GM12891 (cell line): ENCODE results near the gene SNPH.
"Not testable (repeated sequence)": the region's sequence is repeated elsewhere in the genome, so short reads cannot be mapped to it uniquely, and the experiment has no call there.

ENCODE experiments used
- DNase-seq: peaks from one replicate; pipeline ENCODE4 v3.0.0; 2011; ENCODE audit warnings: low spot score; ENCODE audit not compliant: insufficient read length
- FAIRE-seq: peaks from 2 replicates; lab custom pipeline; 2011; peaks lifted over from hg19 to GRCh38; lab: Jason Lieb, UNC
- PAX5 ChIP-seq: IDR thresholded peaks from 2 replicates; pipeline ENCODE4 v1.6.1; 2011; ENCODE audit warnings: low read length, moderate library complexity, mild to moderate bottlenecking; ENCODE audit not compliant: insufficient read depth, severe bottlenecking
- POLR2A ChIP-seq: IDR thresholded peaks from 2 replicates; pipeline ENCODE4 v1.6.1; 2011; ENCODE audit warnings: low read depth, low read length, control low read depth
- POLR2AphosphoS5 ChIP-seq: IDR thresholded peaks from 2 replicates; pipeline ENCODE4 v1.6.1; 2011; ENCODE audit warnings: low read depth, low read length, control low read depth
- POU2F2 ChIP-seq: IDR thresholded peaks from 2 replicates; pipeline ENCODE4 v1.6.1; 2011; ENCODE audit warnings: low read depth, mild to moderate bottlenecking, control low read depth, low read length, moderate library complexity
- SPI1 ChIP-seq: IDR thresholded peaks from 2 replicates; pipeline ENCODE4 v1.6.1; 2011; ENCODE audit warnings: low read depth, low read length, control low read depth
- TAF1 ChIP-seq: IDR thresholded peaks from 2 replicates; pipeline ENCODE4 v1.6.1; 2011; ENCODE audit warnings: low read depth, low read length, control low read depth

SNPH gene

DNA sequence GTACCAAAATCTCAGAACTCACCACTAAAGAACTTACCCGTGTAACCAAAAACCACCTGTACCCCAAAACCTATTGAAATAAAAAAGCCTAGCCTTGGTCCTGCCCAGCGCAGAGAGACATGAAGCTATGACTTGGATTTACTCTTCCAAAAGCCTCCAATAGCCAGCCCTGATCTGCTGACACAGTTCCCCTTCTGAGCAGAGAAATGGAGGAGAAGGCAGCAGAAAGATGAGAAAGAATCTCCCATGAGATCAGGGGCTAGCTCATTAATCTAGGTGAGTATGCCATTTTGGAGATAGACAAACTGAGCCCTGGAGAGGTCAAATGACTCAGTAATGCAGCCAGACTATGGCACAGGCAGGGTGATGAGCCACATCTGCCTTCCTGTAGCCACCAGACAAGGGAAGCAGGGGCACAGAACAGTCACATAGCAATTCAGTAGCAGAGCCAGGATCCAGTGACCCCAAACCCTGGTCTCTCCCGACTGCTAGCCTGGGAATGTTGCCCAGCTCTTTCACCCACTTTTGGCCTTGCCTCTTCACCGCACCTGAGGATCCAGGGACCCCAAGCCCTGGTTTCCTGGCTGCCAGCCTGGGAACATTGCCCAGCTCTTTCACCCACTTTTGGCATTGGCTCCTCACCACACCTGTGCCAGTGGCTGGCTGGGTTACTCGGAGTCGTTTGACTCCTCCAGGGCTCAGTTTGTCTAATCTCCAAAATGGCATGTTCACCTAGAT is 70.0 kb downstream of the SNPH start:
- FAIRE-seq (peak; percentile 69), DNase-seq (no peak)
- no peak for TF ChIP-seq PAX5
- no peak for TF ChIP-seq POLR2A
- TF ChIP-seq POLR2AphosphoS5, result no peak
- TF ChIP-seq TAF1, result no peak
- no peak for TF ChIP-seq SPI1
- no peak for TF ChIP-seq POU2F2

DNA sequence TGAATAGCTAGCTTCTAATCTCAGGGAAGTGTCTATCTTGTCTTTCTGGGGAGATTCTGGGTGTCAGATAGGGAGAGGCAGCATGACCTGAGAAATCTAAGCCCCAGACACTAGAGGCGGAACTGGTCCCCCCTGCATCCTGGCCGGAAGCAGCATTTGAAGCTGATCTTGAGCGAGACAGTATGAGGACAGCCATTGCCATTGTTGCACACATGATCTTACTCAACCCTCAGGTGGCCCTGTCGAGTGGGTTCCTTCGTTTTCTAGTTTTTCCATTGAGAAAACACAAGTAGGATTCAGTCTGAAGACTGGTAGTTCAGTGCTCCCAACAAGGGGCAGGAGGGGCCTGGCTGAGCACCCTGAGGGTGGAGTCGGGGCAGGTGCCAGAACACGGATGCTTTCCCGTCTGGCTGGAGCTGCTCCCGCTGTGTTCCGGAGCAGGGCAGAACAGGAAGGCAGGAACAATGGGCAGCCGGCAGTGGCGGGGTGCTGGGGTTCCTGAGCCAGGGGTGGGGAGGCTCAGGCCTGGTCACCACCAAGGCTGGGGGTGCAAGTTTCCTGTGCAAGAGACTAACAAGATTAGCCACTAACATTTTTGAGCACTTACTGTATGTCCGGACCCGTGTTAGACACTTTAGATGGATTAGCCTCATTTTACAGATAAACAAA is 70.7 kb downstream of the SNPH start:
- TF ChIP-seq POLR2AphosphoS5 (no peak), POU2F2 (no peak), TAF1 (no peak), PAX5 (no peak), SPI1 (no peak), POLR2A (no peak)
- FAIRE-seq (peak; percentile 26), DNase-seq (no peak)

DNA sequence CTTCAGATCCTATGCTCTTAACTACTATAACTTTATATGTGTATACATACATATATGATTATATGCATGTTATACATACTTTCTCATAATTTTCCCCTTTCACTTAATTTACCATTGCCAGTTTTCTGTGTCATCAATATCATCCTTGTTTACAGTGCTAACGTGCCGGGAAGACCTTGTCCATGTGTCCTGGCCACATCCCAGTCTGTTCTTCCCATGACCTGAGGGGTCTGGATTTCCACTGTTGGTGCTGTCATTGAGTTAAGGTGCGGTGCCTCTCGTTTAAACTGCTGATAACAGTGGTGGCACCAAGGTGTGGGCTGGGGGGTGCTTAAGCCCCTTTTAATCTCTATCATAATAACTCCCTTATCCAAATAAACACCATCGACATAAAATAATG is 71.3 kb downstream of the SNPH start:
- no peak for TF ChIP-seq POLR2A
- no peak for TF ChIP-seq PAX5
- no peak for TF ChIP-seq SPI1
- no peak for TF ChIP-seq POLR2AphosphoS5
- TF ChIP-seq POU2F2, result no peak
- TF ChIP-seq TAF1, result no peak
- DNase-seq (no peak), FAIRE-seq (no peak)

DNA sequence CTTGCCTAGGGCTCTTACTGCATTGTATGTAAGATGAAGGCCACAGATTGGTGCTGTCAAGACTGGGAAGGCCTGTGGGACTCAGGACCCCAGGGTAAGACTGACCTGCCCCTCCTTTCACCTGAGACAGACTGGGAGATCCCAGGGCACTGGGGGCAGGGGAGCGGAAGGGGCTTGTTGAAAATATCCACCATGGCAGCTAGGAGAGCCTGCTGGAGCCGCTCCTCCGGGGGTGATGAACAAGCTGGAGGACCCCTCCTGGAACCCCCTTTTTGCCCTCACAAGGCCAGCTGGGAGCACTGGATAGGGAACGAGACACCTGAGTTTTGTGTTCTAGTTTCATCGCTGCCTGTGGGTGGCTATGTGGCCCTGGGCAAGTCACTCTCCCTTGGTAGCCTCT is 72.0 kb downstream of the SNPH start:
- TF ChIP-seq POLR2AphosphoS5 (no peak), SPI1 (no peak), POU2F2 (no peak), PAX5 (no peak), TAF1 (no peak), POLR2A (no peak)
- DNase-seq (no peak), FAIRE-seq (no peak)

DNA sequence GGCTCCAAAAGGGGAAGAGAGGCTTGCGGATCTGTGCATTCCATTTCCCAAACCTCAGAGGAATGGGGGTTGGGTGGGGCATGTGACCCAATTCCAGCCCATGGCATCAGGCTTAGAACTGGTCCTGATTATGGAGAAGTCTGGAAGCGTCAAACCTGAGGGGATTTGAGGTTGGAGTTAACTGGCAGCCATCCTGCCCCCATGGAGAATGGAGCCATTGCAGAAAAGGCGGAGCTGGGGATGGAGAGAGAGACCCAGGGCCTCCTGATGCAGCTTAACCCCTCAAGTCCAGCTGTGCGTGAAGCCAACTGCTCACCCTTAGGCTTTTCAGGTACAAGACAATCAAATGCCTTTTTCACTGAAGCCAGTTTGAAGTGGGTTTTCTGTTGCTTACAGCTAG is 72.7 kb downstream of the SNPH start:
- TF ChIP-seq POLR2AphosphoS5 (no peak), PAX5 (no peak), POU2F2 (no peak)
- FAIRE-seq (no peak), DNase-seq (no peak)

DNA sequence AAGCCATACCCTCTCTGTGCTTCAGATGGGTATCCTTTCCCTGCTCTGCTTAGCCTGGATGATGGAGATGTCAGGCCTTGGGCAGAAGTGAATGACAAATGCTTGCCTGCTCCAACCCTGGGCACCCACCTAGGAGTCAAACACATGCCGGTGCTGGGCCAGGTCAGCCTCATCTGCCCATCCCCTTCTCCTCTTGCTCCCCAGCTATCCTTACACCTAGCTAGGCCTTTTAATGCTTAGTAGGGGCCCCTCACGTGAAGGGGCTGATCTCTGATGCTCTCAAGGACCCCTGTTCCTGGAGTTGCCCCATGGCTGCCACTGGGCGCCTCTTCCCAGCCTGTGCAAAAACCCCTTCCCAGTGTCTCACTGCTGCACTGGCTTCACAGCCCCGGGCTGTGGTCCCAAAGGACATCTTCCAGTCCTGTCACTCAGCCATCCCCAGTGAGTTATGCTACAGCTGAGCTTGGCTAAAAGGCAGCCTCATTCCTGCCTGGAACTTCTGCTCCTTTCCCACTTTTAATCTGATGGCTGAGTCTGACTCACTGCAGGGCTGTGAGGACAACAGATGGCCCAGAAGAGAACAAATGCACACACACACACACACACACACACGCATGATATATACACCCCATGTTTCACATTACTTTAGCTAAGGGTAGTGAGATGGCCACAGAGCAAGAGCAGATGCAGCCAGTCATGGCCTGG is 75.6 kb downstream of the SNPH start:
- DNase-seq, result no peak
- TF ChIP-seq SPI1 (no peak), TAF1 (no peak), POLR2A (no peak), POLR2AphosphoS5 (no peak), PAX5 (no peak), POU2F2 (no peak)
- FAIRE-seq, result no peak

DNA sequence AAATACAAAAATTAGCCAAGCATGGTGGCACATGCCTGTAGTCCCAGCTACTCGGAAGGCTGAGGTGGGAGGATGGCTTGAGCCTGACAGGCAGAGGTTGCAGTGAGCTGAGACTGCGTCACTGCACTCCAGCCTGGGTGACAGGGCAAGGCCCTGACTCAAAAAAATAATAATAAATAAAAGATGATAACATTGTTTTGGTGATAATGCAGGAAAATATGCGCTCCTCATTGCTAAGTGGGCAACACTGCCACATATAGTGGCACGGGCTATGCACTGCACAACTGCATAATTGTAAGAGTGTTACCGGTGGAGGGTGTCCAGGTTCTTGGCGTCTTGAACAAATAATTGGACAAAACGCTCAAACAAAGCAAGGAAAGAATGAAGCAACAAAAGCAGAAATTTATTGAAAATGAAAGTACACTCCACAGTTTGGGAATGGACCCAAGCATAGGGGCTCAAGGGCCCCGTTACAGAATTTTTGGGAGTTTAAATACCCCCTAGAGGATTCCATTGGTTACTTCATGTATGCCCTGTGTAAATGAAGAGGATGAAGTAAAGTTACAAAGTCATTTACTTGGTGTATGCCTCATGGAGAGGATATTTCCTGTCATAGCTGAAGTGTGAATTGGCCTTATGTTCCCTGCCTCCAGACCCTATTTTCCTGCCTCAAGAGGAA is 77.5 kb downstream of the SNPH start:
- not testable (repeated sequence) for FAIRE-seq, DNase-seq

DNA sequence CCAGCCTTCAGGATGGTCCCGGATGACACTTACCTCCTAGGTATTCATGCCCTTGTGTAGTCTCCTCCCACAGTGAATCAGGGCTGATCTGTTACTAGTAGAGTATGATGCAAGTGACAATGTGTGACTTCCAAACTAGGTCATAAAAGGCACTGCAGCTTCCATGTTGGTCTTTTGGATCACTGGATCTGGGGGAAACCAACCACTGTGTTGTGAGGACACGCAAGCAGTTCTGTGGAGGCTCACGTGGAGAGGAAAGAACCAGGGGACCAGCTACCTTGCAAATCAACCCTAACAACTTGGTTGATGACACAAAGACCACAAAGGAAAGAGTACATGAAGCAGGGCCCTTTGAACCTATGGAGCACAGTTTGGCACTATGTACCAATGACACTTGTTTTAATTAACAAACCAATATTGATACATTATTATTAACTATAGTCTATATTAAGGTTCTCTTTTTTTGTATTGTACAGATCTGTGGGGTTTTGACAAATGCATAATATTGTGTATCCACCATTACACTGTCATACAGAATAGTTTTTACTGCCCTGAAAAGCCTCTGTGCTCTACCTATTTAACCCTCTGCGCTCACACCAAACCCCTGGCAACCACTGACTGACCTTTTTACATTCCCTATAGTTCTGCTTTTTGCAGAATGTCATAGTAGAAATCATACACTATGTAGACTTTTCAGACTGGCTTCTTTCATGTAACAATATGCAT is 79.1 kb downstream of the SNPH start:
- no peak for TF ChIP-seq PAX5
- no peak for TF ChIP-seq POLR2A
- TF ChIP-seq POU2F2, result no peak
- TF ChIP-seq POLR2AphosphoS5, result no peak
- no peak for TF ChIP-seq SPI1
- TF ChIP-seq TAF1, result no peak
- FAIRE-seq (no peak), DNase-seq (no peak)

DNA sequence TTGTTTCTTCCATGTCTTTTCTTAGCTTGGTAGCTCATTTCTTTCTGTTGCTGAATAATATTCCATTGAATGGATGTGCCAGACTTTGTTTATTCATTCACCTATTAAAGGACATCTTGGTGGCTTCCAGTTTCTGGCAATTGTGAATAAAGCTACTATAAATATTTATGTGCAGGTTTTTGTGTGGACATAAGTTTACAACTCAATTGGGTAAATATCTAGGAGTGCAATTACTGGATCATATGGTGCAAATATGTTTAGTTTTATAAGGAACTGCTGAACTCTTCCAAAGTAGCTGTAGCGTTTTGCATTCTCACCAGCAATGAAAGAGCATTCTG is 79.6 kb downstream of the SNPH start:
- no peak for FAIRE-seq

More for the DNA sequence above, 79.6 kb downstream of the SNPH start:
- no peak for DNase-seq
- TF ChIP-seq POLR2A, result no peak
- no peak for TF ChIP-seq POU2F2
- no peak for TF ChIP-seq SPI1
- TF ChIP-seq POLR2AphosphoS5, result no peak
- TF ChIP-seq PAX5, result no peak
- TF ChIP-seq TAF1, result no peak
